Chondrocyte (in vitro differentiated cells): ENCODE measurements around the gene ANTXR2. TPM values are rescaled to one million over a fixed set of nuclear protein-coding genes. Genes with fewer than 3 reads are reported as not detected.

ENCODE experiments used
- DNase-seq: peaks from one replicate; pipeline ENCODE4 v3.0.0; 2021; ENCODE audit warnings: mixed read lengths, low spot score
- H3K27ac Mint-ChIP-seq: one replicate; pipeline ENCODE4 v1.8.0; 2021; ENCODE audit warnings: mild to moderate bottlenecking, moderate library complexity, mixed read lengths; ENCODE audit not compliant: unreplicated experiment
- H3K27me3 Mint-ChIP-seq: 2 replicates; pipeline ENCODE4 v1.8.0; 2021; ENCODE audit warnings: low read depth, mixed read lengths
- H3K36me3 Mint-ChIP-seq: 2 replicates; pipeline ENCODE4 v1.8.0; 2021; ENCODE audit warnings: low read depth, mixed read lengths
- H3K4me1 Mint-ChIP-seq: 2 replicates; pipeline ENCODE4 v1.8.0; 2021; ENCODE audit warnings: low read depth, mild to moderate bottlenecking, mixed read lengths
- H3K4me3 Mint-ChIP-seq: one replicate; pipeline ENCODE4 v1.8.0; 2021; ENCODE audit warnings: mild to moderate bottlenecking, moderate library complexity, mixed read lengths; ENCODE audit not compliant: unreplicated experiment
- H3K9me3 Mint-ChIP-seq: 2 replicates; pipeline ENCODE4 v1.8.0; 2021; ENCODE audit warnings: low read depth, mixed read lengths
- total RNA-seq: library from RNA; stranded (reverse); gene quantifications from 3 replicates; pipeline ENCODE4 v1.2.1, GENCODE V29; 2021
- TF ChIP-seq, protein P1 (sequence below): fragments of 200-600 bp; sonication (generic); IDR thresholded peaks from 2 replicates; pipeline ENCODE4 v1.5.0; 2021; ENCODE audit warnings: antibody characterized with exemption, mild to moderate bottlenecking, moderate library complexity

Gene ANTXR2
- total RNA-seq, 1 donor from 2014 or later: 32.1 TPM

DNA sequence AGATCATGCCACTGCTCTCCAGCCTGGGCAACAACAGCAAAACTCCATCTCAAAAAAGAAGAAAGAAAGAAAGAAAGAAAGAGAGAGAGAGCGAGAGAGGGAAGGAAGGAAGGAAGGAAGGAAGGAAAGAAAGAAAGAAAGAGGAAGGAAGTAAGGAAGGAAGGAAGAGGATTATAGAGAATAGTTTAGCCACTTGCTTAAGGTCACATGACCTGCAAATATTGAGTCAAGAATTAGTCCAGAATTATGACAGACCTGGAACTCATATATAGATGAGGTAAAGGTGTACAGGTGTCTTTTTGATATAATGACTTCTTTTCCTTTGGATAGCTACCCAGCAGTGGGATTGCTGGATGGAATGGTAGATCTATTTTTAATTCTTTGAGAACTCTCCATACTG is 25.6 kb upstream of the ANTXR2 start:
- Mint-ChIP-seq H3K4me1 (no peaks in the 10 kb centered on the region), H3K36me3 (no peaks in the 10 kb centered on the region), H3K4me3 (no peak overlapping the region), H3K9me3 (no peaks in the 10 kb centered on the region), H3K27me3 (peaks cover 2% of the 10 kb centered on the region), H3K27ac (no peak overlapping the region)
- DNase-seq: no peak
- TF ChIP-seq, protein P1, sequence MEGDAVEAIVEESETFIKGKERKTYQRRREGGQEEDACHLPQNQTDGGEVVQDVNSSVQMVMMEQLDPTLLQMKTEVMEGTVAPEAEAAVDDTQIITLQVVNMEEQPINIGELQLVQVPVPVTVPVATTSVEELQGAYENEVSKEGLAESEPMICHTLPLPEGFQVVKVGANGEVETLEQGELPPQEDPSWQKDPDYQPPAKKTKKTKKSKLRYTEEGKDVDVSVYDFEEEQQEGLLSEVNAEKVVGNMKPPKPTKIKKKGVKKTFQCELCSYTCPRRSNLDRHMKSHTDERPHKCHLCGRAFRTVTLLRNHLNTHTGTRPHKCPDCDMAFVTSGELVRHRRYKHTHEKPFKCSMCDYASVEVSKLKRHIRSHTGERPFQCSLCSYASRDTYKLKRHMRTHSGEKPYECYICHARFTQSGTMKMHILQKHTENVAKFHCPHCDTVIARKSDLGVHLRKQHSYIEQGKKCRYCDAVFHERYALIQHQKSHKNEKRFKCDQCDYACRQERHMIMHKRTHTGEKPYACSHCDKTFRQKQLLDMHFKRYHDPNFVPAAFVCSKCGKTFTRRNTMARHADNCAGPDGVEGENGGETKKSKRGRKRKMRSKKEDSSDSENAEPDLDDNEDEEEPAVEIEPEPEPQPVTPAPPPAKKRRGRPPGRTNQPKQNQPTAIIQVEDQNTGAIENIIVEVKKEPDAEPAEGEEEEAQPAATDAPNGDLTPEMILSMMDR: no peak

- Mint-ChIP-seq H3K4me1 (no peaks in the 10 kb centered on the region), H3K36me3 (no peaks in the 10 kb centered on the region), H3K9me3 (no peaks in the 10 kb centered on the region), H3K4me3 (no peak overlapping the region), H3K27me3 (peaks cover 7% of the 10 kb centered on the region), H3K27ac (no peak overlapping the region)
- DNase-seq: no peak
- TF ChIP-seq, protein P1: no peak
These were observed 24.6 kb upstream of the ANTXR2 start for GRCh38 chr4:80097400-80098177.

- TF ChIP-seq, protein P1: no peak
- Mint-ChIP-seq H3K36me3 (peaks cover 2% of the 10 kb centered on the region), H3K4me1 (no peaks in the 10 kb centered on the region), H3K27me3 (peaks cover 11% of the 10 kb centered on the region), H3K27ac (no peak overlapping the region), H3K4me3 (no peak overlapping the region), H3K9me3 (no peaks in the 10 kb centered on the region)
- no peak for DNase-seq
These were observed 23.3 kb upstream of the ANTXR2 start for GRCh38 chr4:80096175-80096850.

GRCh38 chr4:80094191-80094590 is 21.2 kb upstream of the ANTXR2 start:
- Mint-ChIP-seq H3K27me3 (peaks cover 14% of the 10 kb centered on the region), H3K4me1 (no peaks in the 10 kb centered on the region), H3K27ac (no peak overlapping the region), H3K9me3 (no peaks in the 10 kb centered on the region), H3K4me3 (no peak overlapping the region), H3K36me3 (peaks cover 2% of the 10 kb centered on the region)
- TF ChIP-seq, protein P1: no peak
- no peak for DNase-seq

GRCh38 chr4:80093563-80093962 is 20.5 kb upstream of the ANTXR2 start:
- no peak for DNase-seq
- no peak overlapping the region for H3K4me3 Mint-ChIP-seq
- H3K36me3 Mint-ChIP-seq: peaks cover 2% of the 10 kb centered on the region
- TF ChIP-seq, protein P1: no peak
- H3K27me3 Mint-ChIP-seq: peaks cover 17% of the 10 kb centered on the region
- no peak overlapping the region for H3K27ac Mint-ChIP-seq
- H3K4me1 Mint-ChIP-seq: no peaks in the 10 kb centered on the region
- no peaks in the 10 kb centered on the region for H3K9me3 Mint-ChIP-seq
